ENCODE measurements around the gene POLR2C.

The POLR2C gene

GRCh38 chr16:57507136-57508034 is 44.9 kb downstream of the POLR2C start:
- peak; percentile 48 for DNase-seq

GRCh38 chr16:57508035-57508425 is 45.6 kb downstream of the POLR2C start:
- no peak for DNase-seq

DNA sequence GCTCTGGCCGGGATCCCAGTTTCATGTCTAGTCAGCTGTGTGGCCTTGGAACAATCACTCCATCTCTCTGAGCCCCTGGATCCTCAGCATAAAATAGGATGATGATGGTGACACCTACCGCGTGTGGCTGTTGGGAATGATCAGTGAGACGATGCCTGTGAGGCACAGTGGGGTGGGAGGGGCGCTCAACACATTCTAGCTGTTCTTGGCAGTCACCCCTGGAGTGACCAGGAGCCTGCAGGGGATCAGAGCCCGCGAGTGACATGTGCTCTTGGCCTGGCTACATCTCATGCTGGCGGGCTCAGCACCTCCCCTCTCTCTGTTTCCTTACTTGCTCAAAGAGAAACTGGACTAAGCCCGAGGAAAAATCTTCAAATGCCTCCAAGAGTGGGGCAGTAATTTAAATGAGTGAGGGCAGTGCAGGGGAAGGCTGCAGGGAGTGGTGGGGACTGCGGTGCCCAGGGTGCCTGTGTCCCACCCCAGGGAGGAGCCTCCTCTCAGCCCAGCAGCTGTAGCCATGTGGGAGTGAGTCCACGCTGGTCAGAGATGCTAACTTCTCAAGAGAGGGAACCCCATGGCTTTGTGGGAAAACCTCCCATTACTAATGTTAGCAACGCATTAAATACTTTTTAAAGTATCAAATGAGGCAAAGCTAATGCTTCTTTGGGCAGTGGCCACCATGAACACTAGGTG is 46.9 kb downstream of the POLR2C start:
- no peak for DNase-seq

- DNase-seq: no peak
These were observed 47.8 kb downstream of the POLR2C start for GRCh38 chr16:57510016-57510871.

- DNase-seq: no peak
These were observed 50.0 kb downstream of the POLR2C start for GRCh38 chr16:57512296-57513001.

GRCh38 chr16:57513371-57514102 is 51.1 kb downstream of the POLR2C start:
- no peak for DNase-seq

GRCh38 chr16:57514371-57514770 is 51.9 kb downstream of the POLR2C start:
- DNase-seq: no peak

GRCh38 chr16:57514791-57515600 is 52.5 kb downstream of the POLR2C start:
- no peak for DNase-seq

GRCh38 chr16:57516176-57516725 is 53.8 kb downstream of the POLR2C start:
- no peak for DNase-seq

DNA sequence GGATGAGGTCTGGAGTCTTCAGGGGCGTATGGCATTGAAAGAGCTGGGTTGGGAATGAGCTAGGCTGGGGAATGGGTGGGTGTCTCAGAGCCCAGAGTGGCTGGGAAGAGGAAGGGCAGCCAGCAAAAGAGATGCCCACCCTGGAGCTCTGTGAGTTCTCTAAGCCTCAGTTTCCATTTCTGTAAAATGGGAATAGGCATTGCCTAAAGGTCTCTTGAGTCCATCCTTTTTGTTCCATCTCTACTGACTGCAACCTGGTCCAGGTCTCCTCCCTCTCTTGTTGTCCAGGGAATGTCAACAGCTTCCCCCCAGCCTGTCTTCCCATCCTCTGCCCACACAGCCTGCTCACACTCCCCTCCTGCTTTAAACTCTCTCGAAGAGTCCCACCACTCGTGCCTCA is 54.3 kb downstream of the POLR2C start:
- DNase-seq: no peak

GRCh38 chr16:57517397-57518367 is 55.2 kb downstream of the POLR2C start:
- DNase-seq: no peak

DNA sequence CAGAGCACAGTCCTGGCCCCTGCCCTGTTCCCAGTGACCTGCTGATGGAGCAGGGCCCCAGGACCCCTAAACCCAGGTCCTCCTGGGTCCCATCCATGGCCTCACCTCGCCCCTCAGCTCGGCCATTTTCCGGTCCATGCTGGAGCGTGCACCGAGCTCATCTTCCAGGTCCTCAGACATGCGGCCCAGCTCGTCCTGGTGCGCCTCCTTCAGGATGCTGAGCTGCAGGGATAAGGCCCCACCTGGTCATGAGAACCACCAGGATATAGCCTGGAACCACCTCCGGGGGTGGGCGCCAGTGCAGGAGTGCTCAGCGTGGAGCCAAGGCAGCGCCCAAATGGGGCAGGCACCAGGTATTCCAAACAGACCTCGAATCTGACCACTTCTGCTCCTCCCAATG is 56.0 kb downstream of the POLR2C start:
- no peak for DNase-seq

DNA sequence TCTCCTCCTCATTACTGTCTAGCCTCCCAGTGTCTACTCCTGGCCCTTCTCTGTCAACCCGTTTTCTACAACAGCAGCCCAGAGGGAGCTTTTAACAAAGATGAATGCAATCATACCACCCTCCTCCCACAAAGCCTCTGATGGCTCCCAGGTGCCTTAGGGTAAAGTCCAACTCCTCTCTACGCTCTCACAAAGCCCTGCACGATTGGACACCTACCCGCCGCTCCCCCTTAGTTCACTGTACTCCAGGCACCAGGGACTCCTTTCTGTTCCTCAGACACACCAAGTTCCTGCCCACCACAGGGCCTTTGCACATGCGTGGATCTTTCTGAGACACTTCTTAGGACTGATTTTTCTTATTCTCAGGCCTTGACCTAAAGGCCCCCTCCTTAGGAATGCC is 56.4 kb downstream of the POLR2C start:
- DNase-seq: no peak

DNA sequence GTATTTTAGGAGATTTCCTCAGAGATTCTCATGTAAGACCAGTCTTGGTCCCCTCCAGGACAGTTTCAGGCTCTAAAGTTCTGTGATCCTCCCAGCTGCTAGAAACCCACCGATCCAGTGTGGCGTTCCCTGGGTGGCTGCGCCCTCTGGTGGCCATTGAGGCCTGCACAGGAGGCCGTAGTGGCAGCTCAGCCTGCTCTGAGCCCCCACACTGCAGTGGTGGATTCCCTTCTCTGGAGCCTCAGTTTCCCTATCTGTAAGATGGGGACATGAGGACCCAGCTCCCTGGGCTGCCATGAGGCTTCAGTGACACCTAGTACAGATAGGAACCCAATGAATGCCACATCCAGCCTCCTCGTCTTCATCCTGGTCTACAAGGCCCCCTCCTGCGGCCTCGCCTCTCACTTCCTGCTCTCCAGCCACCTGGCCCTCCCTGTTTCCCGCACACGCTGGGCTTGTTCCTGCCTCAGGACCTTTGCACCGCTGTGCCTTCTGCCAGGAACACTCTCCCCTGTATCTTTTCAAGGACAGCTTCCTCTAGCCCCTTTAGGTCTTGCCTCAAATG is 57.4 kb downstream of the POLR2C start:
- DNase-seq: no peak

Measured in NCI-H2227 treated with DMSO at 0.1 percent for 48 hours (cell line).